Activated CD4-positive, alpha-beta T cell treated with anti-CD3 and anti-CD28 coated beads for 4 hours (primary cell): ENCODE measurements around the gene MAP4K1.
A peak's percentile ranks its signal among the peaks of the same experiment; 100 is the strongest.
"Not testable (repeated sequence)": the region's sequence is repeated elsewhere in the genome, so short reads cannot be mapped to it uniquely, and the experiment has no call there.

Source experiments
- DNase-seq, 2 donors: peaks; one replicate each; pipeline ENCODE4 v3.0.0-alpha.2; 2020

Gene MAP4K1

DNA sequence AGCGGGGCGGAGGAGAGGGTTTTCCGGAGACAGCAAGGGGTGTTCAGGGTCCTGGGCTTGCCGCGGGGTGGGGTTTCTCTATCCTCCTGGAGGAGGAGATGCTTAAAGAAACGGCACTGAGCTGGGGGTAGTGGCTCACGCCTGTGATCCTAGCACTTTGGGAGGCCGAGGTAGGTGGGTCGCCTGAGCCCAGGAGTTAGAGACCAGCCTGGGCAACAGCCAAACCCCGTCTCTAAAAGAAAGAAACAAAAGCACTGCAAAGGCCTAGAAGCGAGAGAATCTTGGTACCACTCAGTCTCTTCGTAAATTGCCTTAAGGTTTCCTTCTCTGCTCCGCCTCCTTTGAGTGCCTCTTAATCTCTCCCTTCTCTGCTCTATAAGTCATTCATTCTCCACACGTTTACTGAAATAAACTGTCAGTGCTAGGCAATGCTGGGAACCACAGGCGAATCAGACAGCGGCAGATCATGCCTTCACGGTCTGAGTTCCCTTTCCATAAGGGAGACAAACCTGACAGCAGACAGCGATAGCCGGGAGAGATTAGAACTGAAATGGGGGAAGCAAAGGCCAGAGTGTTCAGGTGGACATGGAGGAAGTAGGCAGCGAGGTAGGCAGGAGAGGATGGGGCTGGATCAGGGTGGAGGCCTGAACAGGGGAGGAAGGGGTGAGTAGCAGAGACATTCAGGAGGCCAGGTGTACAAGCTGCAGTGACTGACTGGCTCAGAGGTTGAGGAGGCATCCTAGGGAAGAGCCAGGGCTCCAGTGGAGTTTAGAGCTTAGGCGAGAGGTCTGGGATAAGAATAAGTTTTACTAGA lies 1.8 kb upstream of the MAP4K1 start:
- no peak for DNase-seq

GRCh38 chr19:38618590-38619360 lies 1.0 kb upstream of the MAP4K1 start, which contains the start of gene EIF3K:
Gene EIF3K, plus strand, starts transcription at chr19:38619188. Its CDS starts 81 bp downstream, at chr19:38619269.
- DNase-seq = peak; percentile 94 to 98

DNA sequence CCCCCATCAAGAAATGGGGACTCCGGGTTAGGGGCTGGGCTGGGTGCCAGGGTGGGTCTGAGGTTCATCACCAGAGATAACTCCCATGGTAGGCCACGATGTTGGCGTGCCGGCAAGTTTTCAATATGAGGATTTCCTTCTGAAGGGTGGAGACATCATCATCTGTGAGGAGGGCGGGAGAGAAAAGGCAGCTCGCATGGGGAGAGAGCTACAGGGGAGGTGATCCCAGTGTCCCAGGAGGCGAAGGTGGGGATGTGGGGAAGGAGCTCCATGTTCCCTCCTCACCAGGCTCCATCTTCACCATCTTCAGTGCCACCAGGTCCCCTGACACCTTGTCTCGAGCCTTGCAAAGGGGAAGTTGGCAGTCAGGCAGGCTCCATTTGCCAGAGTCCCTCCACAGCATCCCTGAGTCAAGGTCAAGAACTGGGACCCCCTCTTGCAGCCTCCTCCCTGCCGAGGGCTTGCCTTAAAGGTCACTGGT lies 430 bp downstream of the MAP4K1 start:
- DNase-seq = no peak

DNA sequence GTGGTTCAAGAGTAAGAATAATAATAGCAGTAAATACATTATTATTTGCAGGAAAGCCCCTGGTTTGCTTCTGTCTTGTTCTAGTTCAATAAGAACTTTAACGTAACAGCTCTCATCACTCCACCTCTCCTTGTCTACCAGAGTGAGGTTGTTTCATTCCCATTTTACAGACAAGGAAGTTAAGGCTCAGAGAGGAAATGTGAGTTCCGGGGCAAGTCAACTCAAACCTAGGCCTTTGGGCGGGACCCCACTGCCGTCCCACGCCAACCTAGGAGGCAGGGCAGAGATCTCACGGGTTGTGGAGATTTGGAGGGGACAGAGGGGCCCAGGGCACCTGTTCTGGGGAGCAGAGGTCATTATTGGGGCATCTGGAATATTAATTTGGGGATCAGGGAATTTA lies 1.5 kb downstream of the MAP4K1 start:
- DNase-seq = no peak

- no peak for DNase-seq
These were observed 2.7 kb downstream of the MAP4K1 start for GRCh38 chr19:38615007-38615581.

GRCh38 chr19:38614289-38614688 lies 3.5 kb downstream of the MAP4K1 start:
- no peak for DNase-seq

DNA sequence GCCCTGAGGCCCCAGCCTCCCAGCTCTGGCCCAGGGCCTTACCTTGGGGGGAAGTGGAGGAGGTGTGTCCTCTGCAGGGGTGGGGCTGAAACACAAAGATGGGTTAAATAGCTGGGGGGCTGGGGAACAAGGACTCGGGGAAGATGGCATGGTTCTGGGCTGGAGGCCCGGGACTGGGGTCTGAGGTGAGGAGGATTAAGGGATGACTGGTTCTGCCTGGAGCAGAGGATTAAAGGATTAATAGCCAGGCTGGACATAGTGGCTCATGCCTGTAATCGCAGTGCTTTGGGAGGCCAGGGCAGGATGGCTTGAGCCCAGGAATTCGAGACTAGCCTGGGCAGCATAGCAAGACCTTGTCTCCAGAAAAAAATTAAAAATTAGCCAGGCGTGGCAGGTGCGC lies 11.6 kb downstream of the MAP4K1 start:
- DNase-seq = no peak

- not testable (repeated sequence) for DNase-seq
These were observed 14.9 kb downstream of the MAP4K1 start for GRCh38 chr19:38602856-38603255.

GRCh38 chr19:38599722-38600121 lies 18.0 kb downstream of the MAP4K1 start:
- no peak for DNase-seq

- no peak for DNase-seq
These were observed 20.7 kb downstream of the MAP4K1 start for GRCh38 chr19:38597075-38597474.

- peak; percentile 13 to 14 for DNase-seq
These were observed 21.4 kb downstream of the MAP4K1 start for GRCh38 chr19:38596057-38596981.

DNA sequence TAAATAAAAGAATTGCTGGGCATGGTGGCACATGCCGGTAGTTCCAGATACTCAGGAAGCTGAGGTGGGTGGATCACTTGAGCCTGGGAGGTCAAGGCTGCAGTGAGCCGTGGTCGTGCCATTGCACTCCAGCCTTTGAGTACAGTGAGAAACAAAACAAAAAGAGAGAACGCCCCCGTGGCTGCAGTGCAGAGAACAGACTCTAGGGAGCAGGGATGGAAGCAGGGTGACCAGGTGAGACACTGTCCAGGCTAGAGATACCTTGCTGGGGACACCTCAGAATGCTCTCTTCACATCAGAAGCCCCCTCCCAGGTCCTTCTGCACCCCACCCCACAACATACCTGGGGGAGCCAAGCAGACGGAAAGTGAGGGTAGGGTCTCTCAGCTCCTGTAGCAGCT lies 24.8 kb downstream of the MAP4K1 start:
- DNase-seq = no peak

GRCh38 chr19:38588041-38588440 lies 29.7 kb downstream of the MAP4K1 start:
- no peak for DNase-seq

GRCh38 chr19:38587562-38587961 lies 30.2 kb downstream of the MAP4K1 start:
- DNase-seq = no peak

GRCh38 chr19:38583985-38584305 lies 33.8 kb downstream of the MAP4K1 start:
- no peak for DNase-seq

GRCh38 chr19:38583219-38583984 lies 34.4 kb downstream of the MAP4K1 start:
- no peak for DNase-seq

GRCh38 chr19:38580080-38580479 lies 37.7 kb downstream of the MAP4K1 start:
- DNase-seq = no peak

DNA sequence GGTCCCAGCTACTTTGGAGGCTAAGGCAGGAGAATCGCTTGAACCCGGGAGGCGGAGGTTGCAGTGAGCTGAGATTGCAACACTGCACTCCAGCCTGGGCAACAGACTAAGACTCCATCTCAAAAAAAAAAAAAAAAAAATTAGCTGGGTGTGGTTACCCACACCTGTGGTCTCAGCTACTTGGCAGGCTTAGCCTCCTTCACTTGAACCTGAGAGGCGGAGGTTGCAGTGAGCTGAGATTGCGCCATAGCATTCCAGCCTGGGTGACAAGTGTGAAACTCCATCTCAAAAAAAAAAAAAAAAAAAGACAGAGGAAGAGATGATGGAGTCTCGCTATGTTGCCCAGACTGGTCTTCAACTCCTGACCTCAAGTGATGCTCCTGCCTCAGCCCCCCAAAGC lies 38.4 kb downstream of the MAP4K1 start:
- not testable (repeated sequence) for DNase-seq

- no peak for DNase-seq
These were observed 39.9 kb downstream of the MAP4K1 start for GRCh38 chr19:38577826-38578225.

DNA sequence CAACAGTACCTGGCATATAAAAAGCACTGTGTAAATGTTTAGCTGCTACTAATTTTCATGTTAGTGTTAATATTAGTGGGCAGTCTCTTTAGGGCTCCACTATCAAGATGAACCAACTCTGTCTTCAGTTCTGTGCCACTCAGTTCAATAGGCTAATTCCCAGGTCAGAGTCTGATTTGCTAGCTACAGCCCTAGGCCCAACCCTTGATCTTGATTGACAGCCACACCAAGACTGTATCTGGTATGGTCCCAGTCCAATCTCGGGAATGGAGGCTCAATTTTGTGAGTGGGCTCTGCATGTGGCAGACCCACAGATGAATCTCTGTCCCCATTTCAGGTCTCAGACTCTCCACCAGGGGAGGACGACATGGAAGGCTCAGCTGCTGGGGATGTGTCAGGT lies 46.1 kb downstream of the MAP4K1 start:
- no peak for DNase-seq

- no peak for DNase-seq
These were observed 48.3 kb downstream of the MAP4K1 start for GRCh38 chr19:38569368-38569983.
